ENCODE results near the gene VPS13C. TPM values are rescaled to one million over a fixed set of nuclear protein-coding genes. Genes with fewer than 3 reads are reported as not detected.
A peak's percentile ranks its signal among the peaks of the same experiment; 100 is the strongest.
"Not testable (repeated sequence)": the region's sequence is repeated elsewhere in the genome, so short reads cannot be mapped to it uniquely, and the experiment has no call there.

The VPS13C gene
- total RNA-seq, 5 donors from 2014 or later (not counting 1 experiment from before 2014, with no cell fraction given) = 84.4 to 136 (median 117) TPM

DNA sequence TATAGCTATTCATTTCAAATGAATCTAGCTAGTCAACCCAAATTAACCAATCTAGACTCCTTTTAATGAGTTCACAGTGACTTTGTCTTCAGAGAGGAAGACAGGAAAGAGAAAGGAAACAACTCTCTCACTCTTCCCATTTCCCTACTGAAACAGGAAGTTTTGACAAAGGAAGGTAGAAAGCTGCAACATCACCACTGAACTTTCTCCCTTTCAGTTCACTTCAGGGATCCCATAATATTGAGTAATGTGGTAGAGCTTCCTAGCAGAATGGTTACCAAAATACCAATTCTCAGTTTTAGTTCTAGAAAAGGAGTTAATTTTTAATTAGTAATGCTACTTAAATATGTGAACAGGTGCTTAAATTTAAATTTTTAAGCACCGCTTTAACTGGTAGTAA is 7.5 kb downstream of the VPS13C start:
- H3K36me3 Mint-ChIP-seq = peaks cover 12% of the 10 kb centered on the region

DNA sequence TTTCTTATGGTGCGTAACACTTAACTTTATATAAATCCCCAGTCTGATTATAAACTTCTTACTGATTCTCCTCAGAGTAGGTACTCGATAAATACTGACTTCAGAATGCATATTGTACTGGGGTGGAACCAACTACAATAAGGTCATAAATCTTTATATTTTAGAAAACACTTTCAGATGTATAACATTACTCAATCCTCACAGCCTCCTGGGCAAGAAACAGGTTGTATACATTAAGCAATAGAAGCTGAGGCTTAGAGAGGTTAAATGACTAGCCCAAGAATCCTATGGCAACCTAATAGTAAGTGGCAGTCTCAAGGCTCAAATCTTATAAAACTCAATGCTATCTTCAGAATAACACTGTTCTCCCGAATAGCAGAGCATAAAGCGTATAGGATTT is 9.1 kb downstream of the VPS13C start:
- Histone ChIP-seq H3K36me3 (ENCODE audit: control insufficient read depth in 2 of 2, extremely low read depth in 1 of 2, insufficient read depth in 1 of 2, low read length in 1 of 2) (no peaks in the 10 kb centered on the region), H3K27me3 (replicated peaks in 1 of 2; ENCODE audit: control insufficient read depth in 2 of 2, extremely low read depth in 1 of 2, insufficient read depth in 2 of 2, low read length in 1 of 2) (no peaks in the 10 kb centered on the region), H3K4me1 (ENCODE audit: control insufficient read depth in 1 of 2, extremely low read depth in 1 of 2, insufficient read depth in 2 of 2, low read length in 2 of 2) (peaks cover 4 to 5% of the 10 kb centered on the region in 2 experiments), H3K9me3 (no peaks in the 10 kb centered on the region), H3K27ac (ENCODE audit: low read length) (no peak overlapping the region), H3K4me3 (ENCODE audit: control insufficient read depth in 1 of 2, extremely low read depth in 1 of 2, low read length in 1 of 2) (no peak overlapping the region)
- no peak overlapping the region for H3K27ac Mint-ChIP-seq
- no peak for DNase-seq
- ChIA-PET POLR2A (interaction anchor here in 1 of 2 donors (0.7 kb wide), 1 partner anchor 72 kb away, joined by 3 read pairs; no protein-coding TSS in a partner anchor), CTCF (no interaction called here)
- no peak overlapping the region for H3K4me3 Mint-ChIP-seq
- WGBS (ENCODE audit: insufficient coverage) = no CpG with 5 or more reads among the region's 4 CpGs
- no peaks in the 10 kb centered on the region for H3K27me3 Mint-ChIP-seq
- ATAC-seq (replicated peaks in 1 of 4) = no peak
- no peaks in the 10 kb centered on the region for H3K9me3 Mint-ChIP-seq
- peaks cover 9% of the 10 kb centered on the region for H3K36me3 Mint-ChIP-seq
- H3K4me1 Mint-ChIP-seq = peaks cover 63 to 73% (median 63%) of the 10 kb centered on the region in 3 donors

More for the DNA sequence above, 7.5 kb downstream of the VPS13C start:
- Mint-ChIP-seq H3K27ac (no peak overlapping the region), H3K27me3 (no peaks in the 10 kb centered on the region), H3K4me1 (peaks cover 63 to 75% (median 65%) of the 10 kb centered on the region in 3 donors), H3K4me3 (no peak overlapping the region), H3K9me3 (no peaks in the 10 kb centered on the region)
- ChIA-PET CTCF (interaction anchor here (0.6 to 1.3 kb wide), 6 partner anchors 8 to 202 kb away, joined by 3 to 4 read pairs (median 4); partner anchors contain the start of gene VPS13C (in 1 of the 2)), POLR2A (interaction anchor here (0.6 kb wide), 2 partner anchors 27 to 341 kb away, joined by 3 to 5 read pairs; no protein-coding TSS in a partner anchor)
- no CpG with 5 or more reads among the region's 1 CpG for WGBS (ENCODE audit: insufficient coverage)
- H3K4me3 ChIP-seq (ENCODE audit: control insufficient read depth in 1 of 2, extremely low read depth in 1 of 2, low read length in 1 of 2) = no peak overlapping the region
- DNase-seq (no peak), ATAC-seq (replicated peaks in 1 of 4) (no peak)
- no peaks in the 10 kb centered on the region for H3K27me3 ChIP-seq (replicated peaks in 1 of 2; ENCODE audit: control insufficient read depth in 2 of 2, extremely low read depth in 1 of 2, insufficient read depth in 2 of 2, low read length in 1 of 2)
- H3K4me1 ChIP-seq (ENCODE audit: control insufficient read depth in 1 of 2, extremely low read depth in 1 of 2, insufficient read depth in 2 of 2, low read length in 2 of 2) = peaks cover 2% of the 10 kb centered on the region in 2 experiments
- no peaks in the 10 kb centered on the region for H3K9me3 ChIP-seq
- no peaks in the 10 kb centered on the region for H3K36me3 ChIP-seq (ENCODE audit: control insufficient read depth in 2 of 2, extremely low read depth in 1 of 2, insufficient read depth in 1 of 2, low read length in 1 of 2)
- H3K27ac ChIP-seq (ENCODE audit: low read length) = no peak overlapping the region

DNA sequence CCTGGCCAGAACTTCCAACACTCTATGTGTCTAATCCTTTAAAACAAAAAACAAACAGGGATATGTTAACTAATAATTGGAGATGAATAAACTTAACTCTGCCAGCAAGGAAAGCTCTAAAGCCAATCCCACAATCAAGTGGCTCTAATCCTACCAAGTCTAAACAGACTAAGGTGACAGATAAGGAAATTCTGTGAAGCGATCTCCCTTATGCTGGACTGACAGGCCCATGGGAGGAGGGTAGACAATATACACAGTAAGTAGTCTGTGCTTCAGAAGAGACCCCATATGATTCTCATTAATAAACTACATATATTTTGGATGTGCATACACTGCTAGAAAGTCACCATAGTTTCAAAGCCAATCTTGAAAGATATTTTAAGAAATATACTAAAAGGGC is 10.1 kb downstream of the VPS13C start:
- DNase-seq = no peak
- Histone ChIP-seq H3K27me3 (replicated peaks in 1 of 2; ENCODE audit: control insufficient read depth in 2 of 2, extremely low read depth in 1 of 2, insufficient read depth in 2 of 2, low read length in 1 of 2) (no peaks in the 10 kb centered on the region), H3K27ac (ENCODE audit: low read length) (no peak overlapping the region), H3K4me3 (ENCODE audit: control insufficient read depth in 1 of 2, extremely low read depth in 1 of 2, low read length in 1 of 2) (no peak overlapping the region), H3K9me3 (no peaks in the 10 kb centered on the region), H3K36me3 (ENCODE audit: control insufficient read depth in 2 of 2, extremely low read depth in 1 of 2, insufficient read depth in 1 of 2, low read length in 1 of 2) (no peaks in the 10 kb centered on the region), H3K4me1 (ENCODE audit: control insufficient read depth in 1 of 2, extremely low read depth in 1 of 2, insufficient read depth in 2 of 2, low read length in 2 of 2) (peaks cover 5 to 7% of the 10 kb centered on the region in 2 experiments)
- peaks cover 9% of the 10 kb centered on the region for H3K36me3 Mint-ChIP-seq
- POLR2A ChIA-PET = no interaction called here
- peaks cover 65 to 73% (median 66%) of the 10 kb centered on the region in 3 donors for H3K4me1 Mint-ChIP-seq
- H3K27ac Mint-ChIP-seq = peak overlapping the region in 1 of 2 donors; percentile 3
- H3K27me3 Mint-ChIP-seq = no peaks in the 10 kb centered on the region
- no peak for ATAC-seq (replicated peaks in 1 of 4)
- CTCF ChIA-PET = no interaction called here
- no peak overlapping the region for H3K4me3 Mint-ChIP-seq
- no CpG with 5 or more reads among the region's 1 CpG for WGBS (ENCODE audit: insufficient coverage)
- H3K9me3 Mint-ChIP-seq = no peaks in the 10 kb centered on the region

DNA sequence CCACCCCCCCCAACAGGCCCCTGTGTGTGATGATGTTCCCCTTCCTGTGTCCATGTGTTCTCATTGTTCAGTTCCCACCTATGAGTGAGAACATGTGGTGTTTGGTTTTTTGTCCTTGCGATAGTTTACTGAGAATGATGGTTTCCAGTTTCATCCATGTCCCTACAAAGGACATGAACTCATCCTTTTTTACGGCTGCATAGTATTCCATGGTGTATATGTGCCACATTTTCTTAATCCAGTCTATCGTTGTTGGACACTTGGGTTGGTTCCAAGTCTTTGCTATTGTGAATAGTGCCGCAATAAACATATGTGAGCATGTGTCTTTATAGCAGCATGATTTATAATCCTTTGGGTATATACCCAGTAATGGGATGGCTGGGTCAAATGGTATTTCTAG is 12.0 kb downstream of the VPS13C start:
- H3K27ac ChIP-seq (ENCODE audit: low read length); POLR2A ChIA-PET; H3K9me3 ChIP-seq; DNase-seq; H3K9me3 Mint-ChIP-seq; H3K4me3 Mint-ChIP-seq; H3K36me3 Mint-ChIP-seq; ATAC-seq (replicated peaks in 1 of 4); H3K36me3 ChIP-seq (ENCODE audit: control insufficient read depth in 2 of 2, extremely low read depth in 1 of 2, insufficient read depth in 1 of 2, low read length in 1 of 2); H3K27ac Mint-ChIP-seq; H3K27me3 ChIP-seq (replicated peaks in 1 of 2; ENCODE audit: control insufficient read depth in 2 of 2, extremely low read depth in 1 of 2, insufficient read depth in 2 of 2, low read length in 1 of 2); H3K27me3 Mint-ChIP-seq; H3K4me1 ChIP-seq (ENCODE audit: control insufficient read depth in 1 of 2, extremely low read depth in 1 of 2, insufficient read depth in 2 of 2, low read length in 2 of 2); CTCF ChIA-PET; H3K4me3 ChIP-seq (ENCODE audit: control insufficient read depth in 1 of 2, extremely low read depth in 1 of 2, low read length in 1 of 2): not testable (repeated sequence)
- H3K4me1 Mint-ChIP-seq = peaks cover 53 to 57% (median 54%) of the 10 kb centered on the region in 3 donors
- no CpG with 5 or more reads among the region's 4 CpGs for WGBS (ENCODE audit: insufficient coverage)

DNA sequence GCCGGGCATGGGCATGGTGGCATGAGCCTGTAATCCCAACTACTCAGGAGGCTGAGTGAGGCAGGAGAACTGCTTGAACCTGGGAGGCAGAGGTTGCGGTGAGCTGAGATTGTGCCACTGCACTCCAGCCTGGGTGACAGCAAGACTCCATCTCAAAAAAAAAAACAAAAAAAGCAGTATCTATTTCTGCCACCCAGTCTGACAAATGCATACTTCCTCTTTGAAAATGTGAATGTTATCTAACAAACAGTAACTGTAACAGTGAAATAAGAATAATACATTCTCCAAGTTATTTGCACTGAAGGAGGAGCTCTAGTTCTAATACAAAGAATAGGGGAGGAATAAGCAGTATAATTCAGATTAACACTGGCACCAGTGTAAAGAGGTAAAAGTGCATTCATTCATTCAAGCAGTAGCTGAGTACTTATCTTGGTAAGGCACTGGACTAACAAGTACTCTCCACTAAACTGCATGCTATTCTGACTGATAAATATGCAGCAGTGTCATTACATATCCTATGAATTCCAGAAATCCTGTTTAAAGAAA is 12.9 kb downstream of the VPS13C start:
- H3K4me3 ChIP-seq (ENCODE audit: control insufficient read depth in 1 of 2, extremely low read depth in 1 of 2, low read length in 1 of 2) = no peak overlapping the region
- Mint-ChIP-seq H3K9me3 (no peaks in the 10 kb centered on the region), H3K4me3 (no peak overlapping the region), H3K27me3 (no peaks in the 10 kb centered on the region), H3K27ac (peak overlapping the region; percentile 5 to 65), H3K4me1 (peaks cover 46 to 50% (median 48%) of the 10 kb centered on the region in 3 donors), H3K36me3 (peaks cover 9% of the 10 kb centered on the region)
- no CpG with 5 or more reads among the region's 2 CpGs for WGBS (ENCODE audit: insufficient coverage)
- ATAC-seq (replicated peaks in 1 of 4) = peak in 1 of 4 experiments; percentile 20
- no peaks in the 10 kb centered on the region for H3K9me3 ChIP-seq
- no peaks in the 10 kb centered on the region for H3K36me3 ChIP-seq (ENCODE audit: control insufficient read depth in 2 of 2, extremely low read depth in 1 of 2, insufficient read depth in 1 of 2, low read length in 1 of 2)
- ChIA-PET CTCF (interaction anchor here in 1 of 2 donors (0.8 kb wide), 1 partner anchor 13 kb away, joined by 3 read pairs; the partner anchor contains the start of gene VPS13C), POLR2A (interaction anchor here in 1 of 2 donors (0.5 kb wide), 1 partner anchor 21 kb away, joined by 3 read pairs; no protein-coding TSS in a partner anchor)
- H3K27ac ChIP-seq (ENCODE audit: low read length) = no peak overlapping the region
- no peaks in the 10 kb centered on the region for H3K27me3 ChIP-seq (replicated peaks in 1 of 2; ENCODE audit: control insufficient read depth in 2 of 2, extremely low read depth in 1 of 2, insufficient read depth in 2 of 2, low read length in 1 of 2)
- DNase-seq = no peak
- peaks cover 5 to 6% of the 10 kb centered on the region in 2 experiments for H3K4me1 ChIP-seq (ENCODE audit: control insufficient read depth in 1 of 2, extremely low read depth in 1 of 2, insufficient read depth in 2 of 2, low read length in 2 of 2)

DNA sequence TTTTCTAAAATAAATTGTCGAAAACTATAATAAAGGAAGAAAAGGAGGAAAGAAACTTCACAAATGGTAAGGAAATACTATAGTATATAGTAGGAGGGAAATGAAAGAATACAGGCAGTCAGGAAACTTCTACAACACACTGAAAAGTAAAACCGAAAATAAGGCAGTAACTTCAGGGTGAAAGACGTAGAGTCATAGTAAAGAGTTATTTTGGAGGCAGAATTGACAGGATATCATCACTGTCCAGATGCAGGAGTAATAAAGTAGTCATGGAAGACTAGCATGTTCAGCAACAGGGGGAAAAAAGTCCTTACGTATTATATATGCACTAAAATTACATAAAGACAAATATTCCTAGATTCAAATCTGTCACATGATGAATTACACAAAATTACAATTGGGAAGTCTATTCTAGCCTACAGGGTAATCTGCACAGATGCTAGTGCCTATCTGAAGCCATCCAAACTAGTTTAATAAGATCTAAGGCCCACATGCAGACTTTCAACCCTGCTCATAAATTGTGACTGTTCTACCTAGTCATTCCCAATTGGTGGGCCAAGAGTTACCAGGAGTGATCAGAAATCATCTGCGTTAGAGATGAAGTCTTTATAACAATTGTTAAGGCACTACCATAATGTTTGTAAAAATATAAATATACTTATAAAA is 14.0 kb downstream of the VPS13C start:
- no CpG with 5 or more reads among the region's 5 CpGs for WGBS (ENCODE audit: insufficient coverage)
- Mint-ChIP-seq H3K4me3 (peak overlapping the region; percentile 20 to 64 (median 34)), H3K36me3 (peaks cover 10% of the 10 kb centered on the region), H3K27ac (peak overlapping the region; percentile 53 to 66), H3K27me3 (no peaks in the 10 kb centered on the region), H3K9me3 (no peaks in the 10 kb centered on the region), H3K4me1 (peaks cover 38 to 40% (median 40%) of the 10 kb centered on the region in 3 donors)
- no peak overlapping the region for H3K27ac ChIP-seq (ENCODE audit: low read length)
- no peaks in the 10 kb centered on the region for H3K9me3 ChIP-seq
- no peak overlapping the region for H3K4me3 ChIP-seq (ENCODE audit: control insufficient read depth in 1 of 2, extremely low read depth in 1 of 2, low read length in 1 of 2)
- ChIA-PET CTCF (no interaction called here), POLR2A (no interaction called here)
- ATAC-seq (replicated peaks in 1 of 4) (peak in 2 of 4 experiments; percentile 46 to 59), DNase-seq (no peak)
- no peaks in the 10 kb centered on the region for H3K36me3 ChIP-seq (ENCODE audit: control insufficient read depth in 2 of 2, extremely low read depth in 1 of 2, insufficient read depth in 1 of 2, low read length in 1 of 2)
- no peaks in the 10 kb centered on the region for H3K27me3 ChIP-seq (replicated peaks in 1 of 2; ENCODE audit: control insufficient read depth in 2 of 2, extremely low read depth in 1 of 2, insufficient read depth in 2 of 2, low read length in 1 of 2)
- peaks cover 3 to 6% of the 10 kb centered on the region in 2 experiments for H3K4me1 ChIP-seq (ENCODE audit: control insufficient read depth in 1 of 2, extremely low read depth in 1 of 2, insufficient read depth in 2 of 2, low read length in 2 of 2)

All from T-cell (primary cell).